ENCODE data around the gene KLHDC7A.

DNA sequence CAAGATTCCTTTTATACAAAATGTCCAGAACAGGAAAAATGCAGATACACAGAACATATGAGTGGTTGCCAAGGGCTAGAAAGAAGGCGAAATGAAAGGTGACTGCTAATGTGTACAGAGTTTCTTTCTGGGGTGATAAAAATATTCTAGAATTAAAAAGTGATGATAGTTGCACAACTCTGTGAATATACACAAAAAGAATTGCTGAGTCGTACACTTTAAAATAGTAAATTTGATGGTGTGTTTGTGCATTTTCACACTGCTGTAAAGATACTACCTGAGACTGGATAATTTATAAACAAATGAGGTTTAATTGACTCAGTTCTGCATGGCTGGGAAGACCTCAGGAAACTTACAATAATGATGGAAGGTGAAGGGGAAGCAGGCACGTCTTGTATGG, 23.9 kb downstream of the KLHDC7A start:
- TF ChIP-seq, protein P1, sequence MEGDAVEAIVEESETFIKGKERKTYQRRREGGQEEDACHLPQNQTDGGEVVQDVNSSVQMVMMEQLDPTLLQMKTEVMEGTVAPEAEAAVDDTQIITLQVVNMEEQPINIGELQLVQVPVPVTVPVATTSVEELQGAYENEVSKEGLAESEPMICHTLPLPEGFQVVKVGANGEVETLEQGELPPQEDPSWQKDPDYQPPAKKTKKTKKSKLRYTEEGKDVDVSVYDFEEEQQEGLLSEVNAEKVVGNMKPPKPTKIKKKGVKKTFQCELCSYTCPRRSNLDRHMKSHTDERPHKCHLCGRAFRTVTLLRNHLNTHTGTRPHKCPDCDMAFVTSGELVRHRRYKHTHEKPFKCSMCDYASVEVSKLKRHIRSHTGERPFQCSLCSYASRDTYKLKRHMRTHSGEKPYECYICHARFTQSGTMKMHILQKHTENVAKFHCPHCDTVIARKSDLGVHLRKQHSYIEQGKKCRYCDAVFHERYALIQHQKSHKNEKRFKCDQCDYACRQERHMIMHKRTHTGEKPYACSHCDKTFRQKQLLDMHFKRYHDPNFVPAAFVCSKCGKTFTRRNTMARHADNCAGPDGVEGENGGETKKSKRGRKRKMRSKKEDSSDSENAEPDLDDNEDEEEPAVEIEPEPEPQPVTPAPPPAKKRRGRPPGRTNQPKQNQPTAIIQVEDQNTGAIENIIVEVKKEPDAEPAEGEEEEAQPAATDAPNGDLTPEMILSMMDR (conservative IDR thresholded peaks at IDR 0.05): no peak
- TF ChIP-seq ZFX (IDR thresholded peaks at IDR 0.05): no peak
